Mesothelial cell of epicardium (in vitro differentiated cells): ENCODE results near the gene DKC1. TPM values are rescaled to one million over a fixed set of nuclear protein-coding genes. Genes with fewer than 3 reads are reported as not detected.

ENCODE experiments used
- DNase-seq, 2 experiments: peaks; one replicate each; pipeline ENCODE4 v3.0.0; 2021; ENCODE audit warnings: low spot score in 2 of 2; ENCODE audit not compliant: unreplicated experiment in 2 of 2
- H3K27ac Mint-ChIP-seq: 2 replicates; pipeline ENCODE4 v1.8.0; 2021; ENCODE audit warnings: mixed read lengths
- H3K27me3 Mint-ChIP-seq: 2 replicates; pipeline ENCODE4 v1.8.0; 2021; ENCODE audit warnings: low read depth, mixed read lengths
- H3K36me3 Mint-ChIP-seq: 2 replicates; pipeline ENCODE4 v1.8.0; 2021; ENCODE audit warnings: mixed read lengths
- H3K4me1 Mint-ChIP-seq: 2 replicates; pipeline ENCODE4 v1.8.0; 2021; ENCODE audit warnings: mixed read lengths
- H3K4me3 Mint-ChIP-seq: 2 replicates; pipeline ENCODE4 v1.8.0; 2021; ENCODE audit warnings: mild to moderate bottlenecking, moderate library complexity, mixed read lengths
- H3K9me3 Mint-ChIP-seq: 2 replicates; pipeline ENCODE4 v1.8.0; 2021; ENCODE audit warnings: mixed read lengths
- CTCF ChIP-seq: fragments of 200-600 bp; sonication (generic); IDR thresholded peaks from one replicate; pipeline ENCODE4 v1.5.0; 2021; ENCODE audit warnings: antibody characterized with exemption; ENCODE audit not compliant: unreplicated experiment
- total RNA-seq: library from RNA; stranded (reverse); gene quantifications from 3 replicates; pipeline ENCODE4 v1.2.1, GENCODE V29; 2021

DKC1 gene
- total RNA-seq, 1 donor from 2014 or later = 64.2 TPM

- no peak overlapping the region for H3K4me3 Mint-ChIP-seq
- H3K4me1 Mint-ChIP-seq = peaks cover 2% of the 10 kb centered on the region
- H3K9me3 Mint-ChIP-seq = peaks cover 34% of the 10 kb centered on the region
- no peak for DNase-seq
- H3K27me3 Mint-ChIP-seq = peaks cover 8% of the 10 kb centered on the region
- TF ChIP-seq CTCF = no peak
- no peaks in the 10 kb centered on the region for H3K36me3 Mint-ChIP-seq
- H3K27ac Mint-ChIP-seq = no peak overlapping the region
These were observed 43.5 kb upstream of the DKC1 start for GRCh38 chrX:154719132-154719675.

- no peak overlapping the region for H3K27ac Mint-ChIP-seq
- H3K4me1 Mint-ChIP-seq = peaks cover 2% of the 10 kb centered on the region
- no peak for TF ChIP-seq CTCF
- no peak for DNase-seq
- peaks cover 34% of the 10 kb centered on the region for H3K9me3 Mint-ChIP-seq
- H3K4me3 Mint-ChIP-seq = no peak overlapping the region
- no peaks in the 10 kb centered on the region for H3K36me3 Mint-ChIP-seq
- H3K27me3 Mint-ChIP-seq = peaks cover 6% of the 10 kb centered on the region
These were observed 42.6 kb upstream of the DKC1 start for GRCh38 chrX:154720067-154720466.

GRCh38 chrX:154721155-154721554, 41.5 kb upstream of the DKC1 start:
- Mint-ChIP-seq H3K9me3 (peaks cover 39% of the 10 kb centered on the region), H3K4me1 (peaks cover 2% of the 10 kb centered on the region), H3K27me3 (peaks cover 5% of the 10 kb centered on the region), H3K4me3 (no peak overlapping the region), H3K36me3 (no peaks in the 10 kb centered on the region), H3K27ac (no peak overlapping the region)
- no peak for TF ChIP-seq CTCF
- DNase-seq = no peak

- no peak for TF ChIP-seq CTCF
- no peak overlapping the region for H3K4me3 Mint-ChIP-seq
- peaks cover 3% of the 10 kb centered on the region for H3K4me1 Mint-ChIP-seq
- H3K9me3 Mint-ChIP-seq = peaks cover 35% of the 10 kb centered on the region
- no peaks in the 10 kb centered on the region for H3K36me3 Mint-ChIP-seq
- no peak overlapping the region for H3K27ac Mint-ChIP-seq
- peaks cover 4% of the 10 kb centered on the region for H3K27me3 Mint-ChIP-seq
- no peak for DNase-seq
These were observed 37.5 kb upstream of the DKC1 start for GRCh38 chrX:154724993-154725756.

- no peak for TF ChIP-seq CTCF
- DNase-seq = no peak
- no peak overlapping the region for H3K27ac Mint-ChIP-seq
- H3K36me3 Mint-ChIP-seq = no peaks in the 10 kb centered on the region
- peaks cover 3% of the 10 kb centered on the region for H3K4me1 Mint-ChIP-seq
- no peak overlapping the region for H3K4me3 Mint-ChIP-seq
- peaks cover 4% of the 10 kb centered on the region for H3K27me3 Mint-ChIP-seq
- H3K9me3 Mint-ChIP-seq = peaks cover 33% of the 10 kb centered on the region
These were observed 35.2 kb upstream of the DKC1 start for GRCh38 chrX:154727418-154727817.
